Measurements from ENCODE around the gene TPSAB1.
"Not testable (repeated sequence)": the region's sequence is repeated elsewhere in the genome, so short reads cannot be mapped to it uniquely, and the experiment has no call there.

DNA sequence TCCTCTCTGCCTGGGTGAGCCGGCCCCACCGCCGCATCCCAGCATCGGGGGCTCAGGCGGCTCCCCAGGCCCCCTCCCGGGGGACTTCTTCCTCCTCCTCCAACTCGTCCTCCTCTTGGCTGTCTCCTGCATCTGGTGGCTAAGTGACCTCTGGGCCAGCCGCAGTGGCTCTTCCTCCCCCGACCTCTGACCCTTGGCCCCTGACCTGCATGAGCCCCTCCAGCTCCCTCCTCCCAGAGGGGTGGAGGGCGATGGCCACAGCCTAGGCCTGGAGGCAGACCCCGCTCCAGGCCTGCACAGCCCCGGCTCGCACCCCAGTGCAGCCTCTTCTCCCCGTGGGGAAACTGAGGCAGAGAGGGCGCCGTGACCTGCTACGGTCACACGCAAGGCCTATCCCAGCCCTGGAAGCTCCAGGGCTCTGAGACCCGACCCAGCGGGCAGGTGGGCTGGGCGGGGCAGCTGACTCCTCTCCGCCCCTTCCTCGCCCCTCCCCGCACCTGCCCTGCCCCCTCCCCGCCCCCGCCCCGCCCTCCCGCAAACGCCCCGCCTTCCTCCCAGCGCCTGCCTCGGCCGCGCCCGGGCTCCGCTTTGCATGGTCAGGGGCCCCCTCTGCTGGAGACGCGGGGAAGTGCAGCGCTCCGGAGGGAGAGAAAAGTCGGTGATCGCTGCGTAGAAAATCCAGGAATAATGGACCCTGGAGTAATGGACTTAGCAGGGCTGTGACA lies 8.7 kb downstream of the TPSAB1 start:
- TF ChIP-seq EGR1 (IDR thresholded peaks at IDR 0.05; ENCODE audit: low read depth in 2 of 2); YY1 (IDR thresholded peaks at IDR 0.05); SP1 (IDR thresholded peaks at IDR 0.05); FOXA2 (IDR thresholded peaks at IDR 0.05); TAF1 (conservative IDR thresholded peaks at IDR 0.05): not testable (repeated sequence)
- TF ChIP-seq, protein P1, sequence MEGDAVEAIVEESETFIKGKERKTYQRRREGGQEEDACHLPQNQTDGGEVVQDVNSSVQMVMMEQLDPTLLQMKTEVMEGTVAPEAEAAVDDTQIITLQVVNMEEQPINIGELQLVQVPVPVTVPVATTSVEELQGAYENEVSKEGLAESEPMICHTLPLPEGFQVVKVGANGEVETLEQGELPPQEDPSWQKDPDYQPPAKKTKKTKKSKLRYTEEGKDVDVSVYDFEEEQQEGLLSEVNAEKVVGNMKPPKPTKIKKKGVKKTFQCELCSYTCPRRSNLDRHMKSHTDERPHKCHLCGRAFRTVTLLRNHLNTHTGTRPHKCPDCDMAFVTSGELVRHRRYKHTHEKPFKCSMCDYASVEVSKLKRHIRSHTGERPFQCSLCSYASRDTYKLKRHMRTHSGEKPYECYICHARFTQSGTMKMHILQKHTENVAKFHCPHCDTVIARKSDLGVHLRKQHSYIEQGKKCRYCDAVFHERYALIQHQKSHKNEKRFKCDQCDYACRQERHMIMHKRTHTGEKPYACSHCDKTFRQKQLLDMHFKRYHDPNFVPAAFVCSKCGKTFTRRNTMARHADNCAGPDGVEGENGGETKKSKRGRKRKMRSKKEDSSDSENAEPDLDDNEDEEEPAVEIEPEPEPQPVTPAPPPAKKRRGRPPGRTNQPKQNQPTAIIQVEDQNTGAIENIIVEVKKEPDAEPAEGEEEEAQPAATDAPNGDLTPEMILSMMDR (IDR thresholded peaks at IDR 0.05; ENCODE audit: low read depth, low read length, missing input control): not testable (repeated sequence)
